Kidney tubule cell (primary cell): ENCODE data around the gene TSC22D3.

Experiments
- DNase-seq: peaks from one replicate; pipeline ENCODE4 v3.0.0-alpha.2; 2018; ENCODE audit warnings: low spot score

TSC22D3 gene

DNA sequence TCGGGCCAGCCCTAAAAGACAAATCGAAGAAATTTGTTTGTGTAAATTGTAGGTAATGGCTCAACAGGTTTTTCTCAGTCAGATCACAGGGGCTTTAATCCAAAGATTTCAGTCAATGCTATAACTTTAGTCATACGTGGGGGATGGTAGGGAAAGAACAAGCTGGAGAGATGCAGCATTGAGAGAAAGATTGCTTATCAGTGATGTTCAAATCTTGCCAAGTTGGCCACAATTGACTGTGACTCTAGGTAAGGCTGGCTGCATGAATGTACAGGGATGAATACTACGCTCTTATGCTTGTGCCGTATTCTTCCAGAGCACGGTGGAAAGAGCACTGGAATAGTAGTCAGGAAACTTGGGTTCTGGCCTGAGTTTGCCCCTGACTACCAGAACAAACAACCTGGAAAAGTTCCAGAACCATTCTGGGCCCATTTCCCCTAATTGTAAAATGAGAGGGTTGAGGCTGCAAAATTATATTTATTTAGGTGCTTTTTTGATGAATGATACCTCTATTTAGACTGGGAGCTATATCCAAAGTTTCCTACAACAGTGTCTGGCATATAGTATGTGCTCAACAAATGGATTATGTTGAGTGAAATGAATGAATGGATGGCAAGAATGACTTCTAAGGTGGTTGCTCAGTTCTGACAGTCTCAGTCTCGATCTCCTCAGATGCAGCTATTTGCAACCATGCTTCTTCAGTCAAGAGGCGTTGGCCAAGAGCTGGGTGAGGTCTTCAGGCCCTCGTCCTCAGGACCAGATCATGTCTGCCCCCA is 44.4 kb downstream of the TSC22D3 start:
- DNase-seq, result no peak

DNA sequence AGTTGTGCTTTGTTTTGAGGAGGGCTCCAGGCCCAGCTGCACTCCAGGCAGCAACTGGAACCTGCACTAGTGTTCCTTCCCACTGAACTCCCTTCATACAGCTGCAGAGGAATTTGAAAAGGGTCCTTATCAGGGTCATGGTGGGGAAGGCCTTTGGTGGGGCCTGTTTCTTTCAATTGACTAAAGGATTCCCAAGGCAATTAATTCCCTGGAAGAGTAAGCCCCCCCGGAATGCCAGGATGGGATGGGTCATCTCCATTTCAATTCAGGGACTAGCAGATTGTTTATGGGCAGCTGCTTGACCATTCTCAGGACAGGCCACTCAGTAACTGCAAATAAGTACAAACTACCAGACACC is 45.3 kb downstream of the TSC22D3 start:
- DNase-seq, result no peak

DNA sequence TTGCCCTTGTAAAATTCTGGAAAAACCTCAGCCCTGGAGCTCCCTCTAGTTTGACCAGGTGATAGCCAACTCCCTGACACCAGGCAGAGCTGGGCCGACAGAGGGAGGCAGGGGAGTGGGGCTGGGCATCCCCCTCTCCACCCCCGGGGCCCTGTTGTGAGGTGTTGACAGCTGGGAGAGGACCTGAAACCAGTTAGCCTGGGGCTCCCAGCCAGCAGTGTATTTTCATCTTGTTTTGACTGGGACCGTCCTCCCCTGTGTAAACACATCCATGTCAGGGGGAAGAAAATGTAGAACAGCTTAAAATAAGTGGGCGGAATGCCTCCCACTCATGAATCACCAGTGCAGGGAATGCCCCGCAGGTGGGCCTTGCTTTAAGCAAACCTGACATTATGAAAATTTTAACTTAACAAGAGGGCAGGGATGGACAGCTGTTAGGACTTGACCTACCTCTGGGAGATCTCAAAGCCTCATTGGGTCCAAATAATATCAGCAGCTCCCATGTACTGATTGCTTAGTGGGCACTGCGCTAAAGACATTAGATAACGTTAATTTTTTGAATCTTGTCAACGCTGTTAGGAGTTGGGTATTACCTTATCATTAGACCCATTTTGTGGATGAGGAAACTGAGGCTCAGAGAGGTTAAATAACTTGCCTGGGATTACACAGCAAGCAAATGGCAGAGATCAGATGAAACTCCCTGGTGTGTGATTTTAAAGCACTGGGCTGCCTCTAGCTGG is 45.9 kb downstream of the TSC22D3 start:
- no peak for DNase-seq

DNA sequence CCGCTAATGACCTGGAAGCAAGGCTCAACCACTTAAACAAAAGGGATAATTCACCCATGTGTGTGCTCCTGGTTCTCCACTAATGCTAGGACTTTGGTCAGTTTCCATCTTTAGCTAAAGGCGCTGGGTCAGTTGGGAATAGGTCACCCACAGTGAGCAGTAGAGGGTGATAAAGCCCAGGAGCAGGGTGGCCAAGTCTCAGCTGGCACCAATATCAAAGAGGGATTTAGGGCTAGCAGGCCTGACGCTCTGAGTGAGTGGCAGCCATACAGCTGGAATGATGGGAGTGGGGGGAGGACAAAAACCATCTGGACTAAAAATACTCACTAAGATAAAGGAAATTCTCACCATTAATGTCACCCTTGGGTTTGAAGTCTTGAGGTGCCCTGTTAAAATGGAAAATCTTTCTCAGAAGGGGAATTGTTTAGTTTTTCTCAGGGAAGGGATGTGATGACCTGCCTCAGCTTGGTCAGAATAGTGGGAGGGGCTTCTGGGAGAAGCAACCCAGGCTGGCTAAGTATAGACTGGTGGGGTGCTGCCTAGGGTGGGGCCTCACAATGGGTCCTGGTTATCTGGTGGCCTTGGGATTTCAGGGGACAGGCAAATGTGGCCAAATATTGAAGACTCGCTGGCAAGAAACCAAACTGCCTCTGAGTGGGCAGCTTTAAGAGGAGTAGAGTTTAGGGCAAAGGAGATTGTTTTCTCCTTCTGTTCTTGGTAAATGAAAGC is 47.1 kb downstream of the TSC22D3 start:
- no peak for DNase-seq

DNA sequence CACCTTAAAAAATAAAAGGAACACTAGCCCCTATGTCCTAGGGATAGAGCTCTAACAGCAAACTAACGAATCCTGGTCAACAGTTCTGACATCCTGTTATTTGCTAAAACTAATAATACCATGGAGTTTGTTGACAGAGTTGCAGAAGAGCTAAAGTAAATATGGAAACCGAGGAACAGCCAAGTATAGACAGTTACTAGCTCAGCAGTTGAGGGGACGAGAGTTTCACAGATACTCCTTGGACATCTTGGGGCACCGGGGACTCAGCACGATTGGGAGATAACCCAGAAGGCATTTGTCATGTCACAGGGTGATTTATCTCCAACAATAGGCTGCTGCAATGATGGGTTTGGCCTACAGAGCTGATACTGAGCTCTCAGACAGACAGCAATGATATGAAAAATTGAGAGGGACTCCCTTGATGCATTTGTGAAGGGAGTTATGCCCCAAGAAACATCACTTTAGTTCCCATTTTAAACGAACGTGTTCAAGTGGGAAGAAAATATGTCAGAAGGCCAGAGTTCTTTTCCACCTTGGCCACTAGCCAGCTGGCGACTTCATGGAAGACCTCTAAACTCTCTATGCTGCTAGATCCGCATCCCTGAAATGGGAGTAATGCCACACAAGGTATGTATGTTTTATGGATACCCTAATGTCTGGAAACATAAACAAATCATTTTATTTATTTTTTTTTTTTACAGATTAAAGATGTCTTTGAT is 48.6 kb downstream of the TSC22D3 start:
- no peak for DNase-seq

DNA sequence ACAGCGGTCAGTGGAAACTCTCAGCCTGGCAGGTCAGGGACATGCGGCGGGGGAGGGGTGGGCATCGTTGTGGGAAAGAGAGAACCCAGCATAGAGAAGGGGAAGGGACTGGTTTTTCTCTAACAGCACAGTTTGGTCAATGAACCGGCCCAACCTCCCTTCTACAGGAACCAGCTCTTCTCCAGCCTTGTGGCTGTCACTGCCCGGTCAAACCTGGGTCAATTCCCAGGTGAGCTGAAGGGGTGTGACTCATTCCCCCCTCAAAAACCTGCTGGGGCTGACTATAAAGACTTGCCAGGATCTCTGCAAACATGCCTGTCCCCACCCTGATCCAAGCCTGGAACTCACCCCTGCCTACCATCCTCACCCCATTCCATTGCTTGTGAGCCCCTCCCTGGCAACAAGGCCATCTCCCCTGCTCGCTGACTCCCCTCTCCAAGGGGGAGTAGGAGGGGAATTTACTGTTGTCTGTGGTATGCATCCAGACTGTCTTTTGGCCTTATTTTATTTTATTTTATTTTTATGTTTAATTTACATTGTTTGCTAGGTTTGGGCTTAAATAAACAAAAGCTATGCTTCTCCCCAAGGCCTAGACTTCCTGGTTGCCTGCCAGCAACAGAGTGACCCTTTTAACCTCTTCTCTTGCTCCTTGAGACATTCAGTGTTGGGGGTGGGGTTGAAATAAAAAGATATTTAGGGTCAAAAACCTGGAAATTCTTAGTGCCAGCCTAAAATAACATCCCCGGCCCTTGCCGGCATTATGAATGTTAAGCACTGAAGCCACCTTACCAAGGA is 49.6 kb downstream of the TSC22D3 start:
- DNase-seq, result peak; percentile 40

DNA sequence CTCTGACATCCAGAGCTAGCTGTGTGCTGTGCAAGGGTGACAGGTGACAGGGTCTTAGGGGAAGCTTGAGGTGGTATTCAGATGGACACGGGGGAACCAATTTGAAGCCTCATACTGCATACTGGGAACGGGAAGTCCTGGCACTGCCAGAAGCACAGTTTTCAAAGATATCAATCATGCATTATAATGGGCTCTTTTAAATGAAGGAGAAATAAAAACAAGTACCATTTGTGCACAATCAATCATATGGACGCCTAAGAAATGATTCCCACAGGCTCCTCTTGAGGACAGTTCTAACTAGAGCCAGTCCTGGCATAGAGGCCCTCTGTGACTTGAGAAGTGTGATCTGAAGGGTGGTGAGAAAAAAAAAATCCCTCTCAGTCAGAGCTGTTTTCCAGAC is 50.9 kb downstream of the TSC22D3 start:
- DNase-seq, result no peak

DNA sequence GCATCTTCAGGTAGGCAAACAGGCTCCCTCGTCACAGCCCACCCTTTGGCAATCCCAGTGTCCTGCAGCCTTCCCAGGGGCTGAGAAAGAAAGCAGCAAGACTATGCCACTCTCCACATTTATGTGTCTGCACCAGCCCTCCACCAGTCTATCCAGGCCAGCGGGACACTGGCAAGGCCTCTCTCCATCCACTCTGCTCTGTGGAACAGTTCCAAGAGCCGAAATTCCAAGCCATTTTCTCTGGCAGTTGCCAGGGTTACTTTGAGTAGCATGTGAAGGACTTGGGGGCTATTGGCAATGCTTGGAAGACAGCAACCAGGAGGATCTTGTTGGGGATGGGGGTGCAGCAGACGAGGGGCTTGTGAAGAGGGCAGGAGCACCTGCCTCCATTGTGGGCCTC is 52.1 kb downstream of the TSC22D3 start:
- DNase-seq, result no peak

DNA sequence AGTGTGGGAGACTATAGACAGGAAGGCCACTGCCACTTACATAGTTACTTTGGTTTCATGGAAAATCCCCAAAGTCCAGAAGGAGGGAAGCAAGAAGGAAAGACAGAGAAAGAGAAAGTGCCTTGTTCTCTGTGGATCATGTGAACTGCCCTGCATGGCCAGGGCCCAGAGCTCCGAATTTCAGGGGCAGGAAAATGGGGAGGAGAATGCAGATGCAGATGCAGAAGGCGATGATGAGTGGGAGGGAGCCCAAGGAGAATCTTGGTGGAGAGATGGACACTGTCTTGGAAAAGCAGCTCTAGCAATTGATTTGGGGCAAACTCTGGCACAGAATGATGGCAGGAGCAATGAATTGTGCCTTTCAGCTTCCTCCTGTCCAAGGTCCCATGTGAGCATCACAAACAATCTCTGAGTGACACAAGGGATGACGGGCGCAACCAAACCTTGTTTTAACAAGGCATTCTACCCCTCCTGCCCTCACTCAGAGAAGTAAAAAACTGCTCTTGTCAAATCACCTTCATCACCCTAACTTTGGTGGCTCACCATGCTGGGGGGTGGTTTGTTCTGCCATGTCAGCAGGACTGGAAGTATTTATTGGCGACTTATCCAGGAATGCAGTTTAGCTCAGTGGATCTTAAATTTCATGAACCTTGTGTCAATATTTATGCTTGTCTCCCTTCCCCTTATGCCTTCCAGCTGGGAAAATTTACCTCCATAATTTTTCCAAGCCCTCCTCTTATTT is 53.5 kb downstream of the TSC22D3 start:
- no peak for DNase-seq

DNA sequence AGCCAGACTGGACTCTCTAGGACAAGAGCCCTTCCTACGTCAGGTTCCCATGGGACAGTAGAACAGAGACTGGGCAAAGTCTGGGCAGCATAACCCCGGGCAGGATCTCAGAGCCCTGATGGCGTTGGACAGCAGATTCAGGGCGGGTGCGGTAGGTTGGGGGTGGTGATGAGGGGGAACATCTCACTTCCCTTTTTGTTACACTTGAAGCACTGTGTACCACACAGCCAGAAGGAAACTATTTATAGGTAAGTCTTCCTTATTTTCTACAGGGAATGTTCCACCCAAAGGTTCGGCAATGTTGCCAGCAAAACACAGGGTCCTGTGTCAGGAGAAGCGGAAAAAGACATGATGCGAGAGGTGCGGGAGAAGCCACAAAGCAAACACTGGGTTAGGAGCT is 54.3 kb downstream of the TSC22D3 start:
- no peak for DNase-seq

DNA sequence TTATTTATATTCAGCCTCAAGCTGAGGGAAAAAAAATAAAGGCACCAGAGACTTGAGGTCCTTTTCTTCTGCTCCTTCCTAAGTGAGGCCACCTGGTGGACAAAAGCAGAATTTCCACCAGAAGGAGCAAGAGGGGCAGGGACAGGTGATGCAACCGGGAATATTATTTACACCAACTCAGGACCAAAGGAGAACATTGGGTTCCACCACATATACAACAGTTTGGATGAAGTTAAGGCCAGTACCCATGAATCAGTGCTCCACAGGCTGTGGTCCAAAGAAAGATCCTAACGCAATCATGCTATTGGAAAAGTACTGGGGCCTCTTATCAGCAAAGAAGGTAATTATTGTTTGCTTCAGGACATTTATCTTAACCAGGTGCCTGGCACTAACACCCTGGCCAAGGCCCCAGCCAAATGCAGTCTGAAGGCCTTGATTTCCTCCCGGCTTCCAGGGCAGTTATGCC is 57.4 kb downstream of the TSC22D3 start:
- DNase-seq, result peak; percentile 78

DNA sequence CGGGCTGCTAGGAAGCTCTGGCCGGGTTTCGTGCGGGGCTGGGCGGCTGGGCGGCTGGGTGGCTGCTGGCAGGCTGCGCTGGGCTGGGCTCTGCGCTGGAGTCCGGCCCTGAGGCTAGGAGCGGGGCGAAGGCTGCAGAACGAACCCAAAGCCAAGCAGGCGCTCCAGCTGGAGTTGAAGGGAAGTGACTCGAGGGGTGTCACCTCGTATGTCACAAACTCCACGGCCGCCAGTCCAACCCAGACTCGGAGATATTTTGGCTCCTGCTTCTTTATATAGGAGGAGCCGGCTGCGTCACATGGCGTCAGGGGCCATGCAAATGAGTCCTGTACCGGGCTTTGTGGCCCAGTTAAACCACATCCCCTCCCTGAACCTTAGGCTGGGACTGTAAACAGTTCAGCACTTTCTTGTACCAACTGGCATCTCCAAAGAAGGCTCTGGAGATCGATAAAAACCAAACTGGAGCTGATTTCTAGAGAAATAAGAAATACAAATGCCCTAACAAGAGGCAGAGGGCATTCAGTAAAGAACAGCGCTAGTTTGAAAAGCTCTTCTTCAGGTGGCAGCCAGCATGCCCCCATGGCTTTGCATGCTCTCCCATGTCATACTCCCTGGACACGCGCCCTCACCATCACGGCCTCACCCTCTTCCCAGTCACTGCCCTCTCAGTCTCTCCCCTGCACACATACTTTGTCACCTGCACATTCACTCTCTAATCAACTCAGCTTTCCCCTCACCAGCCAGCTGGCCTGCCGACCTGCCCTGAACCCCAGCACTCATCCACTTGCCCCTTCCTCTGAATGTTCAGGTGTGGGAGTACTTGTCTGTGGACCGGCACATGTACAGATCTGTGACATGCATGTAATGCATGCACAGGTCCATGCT is 58.5 kb downstream of the TSC22D3 start:
- peak; percentile 76 for DNase-seq

DNA sequence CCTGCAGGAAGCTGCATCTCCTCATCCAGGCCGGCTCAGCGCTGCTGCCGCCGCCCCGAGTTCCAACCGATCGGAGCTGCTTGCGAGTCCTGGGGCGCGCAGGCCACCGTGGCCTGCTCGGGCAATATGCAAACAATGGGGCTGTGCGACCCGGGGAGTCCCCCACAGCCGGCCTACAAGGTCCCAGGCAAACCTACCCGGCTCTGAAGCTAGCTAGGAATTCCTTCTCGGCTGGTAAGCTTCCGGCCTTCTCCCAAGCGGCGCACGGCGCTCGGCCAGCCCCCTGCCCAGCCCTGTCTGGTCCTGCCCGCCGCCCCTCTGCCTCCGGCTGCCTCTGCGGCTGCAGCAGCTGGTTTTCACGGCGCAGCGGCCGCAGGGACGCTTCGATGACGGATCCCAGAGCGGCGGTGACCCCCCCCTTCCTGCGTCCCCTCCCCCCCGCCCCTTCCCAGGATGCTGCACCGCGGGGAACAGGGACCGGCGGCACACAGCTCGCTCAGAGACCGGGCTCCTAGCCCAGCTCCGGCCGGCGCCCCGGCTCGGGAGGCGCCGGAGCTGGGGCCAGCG is 59.4 kb downstream of the TSC22D3 start:
- peak; percentile 40 for DNase-seq

DNA sequence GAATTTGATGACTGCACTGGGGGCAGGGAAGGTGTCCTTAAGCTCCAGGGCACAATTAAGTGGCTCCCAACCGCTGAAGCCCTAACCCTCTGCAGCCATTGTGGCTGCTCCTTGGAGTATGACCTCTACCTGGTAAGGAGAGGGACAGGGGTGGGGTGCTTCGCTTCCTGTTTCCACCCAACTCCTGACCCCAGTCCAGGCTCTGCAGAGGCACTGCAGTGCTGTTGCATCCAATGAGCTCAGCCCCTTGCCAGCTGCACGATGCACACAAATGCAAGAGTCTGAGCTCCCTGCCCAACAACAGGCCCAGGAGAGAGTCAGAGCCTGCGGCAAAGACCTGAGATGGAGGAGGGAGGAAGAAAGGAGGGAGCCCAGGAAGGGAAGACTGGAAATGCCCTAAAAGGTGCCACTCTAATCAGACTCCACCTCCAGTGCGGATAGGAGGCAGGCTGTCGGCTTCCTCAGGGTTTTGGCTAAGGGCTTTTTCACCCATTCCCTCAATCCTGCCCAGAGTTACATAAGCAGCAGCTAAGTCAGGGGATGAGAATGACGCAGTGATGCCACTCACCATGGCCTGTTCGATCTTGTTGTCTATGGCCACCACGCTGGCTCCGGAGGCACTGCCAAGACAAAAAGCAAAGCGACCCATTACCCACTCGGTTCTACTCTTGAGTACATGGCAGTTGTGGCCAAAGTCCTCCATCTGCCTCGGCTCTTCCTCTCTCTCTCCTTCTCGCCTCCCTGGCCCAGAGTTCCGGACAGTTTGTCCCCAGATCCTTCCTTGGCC is 60.1 kb downstream of the TSC22D3 start:
- peak; percentile 29 for DNase-seq

DNA sequence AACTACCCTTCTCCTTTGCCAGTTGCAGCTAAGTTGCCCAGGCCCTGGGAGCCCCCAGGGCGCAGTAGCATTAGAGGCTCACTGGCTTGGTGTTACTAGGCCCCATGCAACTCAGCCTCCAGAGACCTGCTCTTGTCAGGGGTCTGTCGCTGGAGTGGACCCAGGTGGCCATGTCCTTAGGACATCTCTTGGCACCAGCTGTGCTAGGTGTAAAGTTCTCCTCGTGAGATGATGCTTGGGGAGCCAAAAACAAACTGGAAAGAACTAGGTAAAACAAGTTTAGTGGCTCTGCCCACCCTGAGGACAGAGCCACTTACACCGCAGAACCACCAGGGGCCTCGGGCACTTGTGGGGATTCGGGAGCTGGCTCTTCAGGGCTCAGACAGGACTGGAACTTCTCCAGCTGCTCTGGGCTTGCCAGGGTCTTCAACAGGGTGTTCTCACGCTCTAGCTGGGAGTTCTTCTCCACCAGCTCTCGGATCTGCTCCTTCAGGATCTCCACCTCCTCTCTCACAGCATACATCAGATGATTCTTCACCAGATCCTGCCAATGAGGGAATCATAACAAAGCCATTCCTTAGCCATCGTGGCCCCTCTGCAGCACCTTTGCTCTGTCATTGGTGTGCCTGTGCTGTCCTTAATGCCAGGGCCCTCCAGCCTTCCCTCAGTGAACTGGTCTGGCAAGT is 61.2 kb downstream of the TSC22D3 start:
- no peak for DNase-seq

DNA sequence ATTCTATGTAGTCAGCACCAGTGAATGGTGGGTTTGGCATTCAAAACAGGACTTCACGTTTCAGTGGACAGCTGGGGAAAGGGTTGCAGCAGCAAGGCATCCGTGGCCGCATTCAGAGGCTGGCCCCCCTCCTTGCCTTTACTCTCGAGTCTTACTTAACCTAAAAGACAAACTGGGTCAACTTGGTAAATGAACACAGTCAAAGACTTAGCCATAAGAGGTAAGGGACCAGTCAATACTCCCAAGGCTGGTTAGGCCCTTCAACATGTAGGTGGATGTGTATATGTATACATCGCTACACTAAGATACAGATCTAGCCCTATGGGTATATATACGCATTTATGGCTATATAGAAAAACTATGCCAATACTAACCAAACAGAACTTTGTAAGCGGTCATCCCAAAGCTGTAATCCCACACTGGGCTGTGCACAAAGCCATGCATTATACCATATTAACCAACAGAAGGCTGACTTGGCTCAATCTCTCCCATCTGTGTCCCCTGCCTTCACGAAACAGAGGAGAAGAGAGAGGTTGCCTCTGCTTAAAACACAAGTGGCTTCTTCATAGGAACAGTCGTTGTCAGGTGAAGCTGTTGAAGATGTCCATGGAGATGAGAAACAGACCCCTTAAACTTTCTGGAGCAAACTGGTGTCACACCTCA is 61.9 kb downstream of the TSC22D3 start:
- peak; percentile 21 for DNase-seq

DNA sequence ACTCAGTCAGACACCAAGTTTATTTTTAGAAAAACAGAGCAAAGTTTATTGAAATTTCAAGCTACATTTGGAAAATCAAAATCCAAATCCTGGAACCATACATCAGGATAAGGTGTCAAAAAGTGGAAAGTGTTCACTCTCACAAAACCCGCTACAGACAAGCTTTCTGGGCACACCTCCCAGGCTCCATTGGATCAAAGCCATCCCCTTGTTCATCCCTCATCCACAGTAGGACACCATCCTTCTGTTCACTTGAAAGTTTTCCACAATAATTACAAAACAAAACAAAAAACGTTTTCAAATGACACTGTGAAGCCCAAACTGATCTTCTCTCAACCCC is 62.4 kb downstream of the TSC22D3 start:
- no peak for DNase-seq
